ENCODE data around the gene ADISSP. TPM values are rescaled to one million over a fixed set of nuclear protein-coding genes. Genes with fewer than 3 reads are reported as not detected.

Gene ADISSP
- total and polyA plus RNA-seq, 2 of the 13 experiments (the other 11 are each of a cell fraction or from before 2014, with no cell fraction given) = 38.3 to 90.6 TPM

GRCh38 chr20:3781153-3781910 is 13.8 kb upstream of the ADISSP start, which contains the start of gene SPEF1 (continued):
- TF ChIP-seq NONO (IDR thresholded peaks at IDR 0.05) (no peak), NONO (CRISPR knock-in tag; conservative IDR thresholded peaks at IDR 0.05) (no peak), ZUFSP (CRISPR knock-in tag; IDR thresholded peaks at IDR 0.05; ENCODE audit: borderline replicate concordance) (no peak), ZGPAT (CRISPR knock-in tag; IDR thresholded peaks at IDR 0.05) (peak; percentile 73), YEATS2 (CRISPR knock-in tag; IDR thresholded peaks at IDR 0.05; ENCODE audit: borderline replicate concordance) (peak; percentile 45; the same call in 1 of the 2 replicates), MTF2 (CRISPR knock-in tag; IDR thresholded peaks at IDR 0.05; ENCODE audit: borderline replicate concordance) (no peak), MAZ (IDR thresholded peaks at IDR 0.05; ENCODE audit: borderline replicate concordance, low read depth, low read length) (no peak), MAZ (CRISPR knock-in tag; IDR thresholded peaks at IDR 0.05; ENCODE audit: low read depth) (0 out of 2 replicates have a peak, but pooled peaks have one; percentile 7), FLYWCH1 (CRISPR knock-in tag; IDR thresholded peaks at IDR 0.05) (no peak), THAP11 (CRISPR knock-in tag; IDR thresholded peaks at IDR 0.05) (peak; percentile 99), JARID2 (CRISPR knock-in tag; IDR thresholded peaks at IDR 0.05; ENCODE audit: insufficient replicate concordance) (no peak), ZNF446 (CRISPR knock-in tag; IDR thresholded peaks at IDR 0.05) (no peak), PAXIP1 (CRISPR knock-in tag; conservative IDR thresholded peaks at IDR 0.05) (no peak; the same call in 1 of the 2 replicates), SMAD9 (CRISPR knock-in tag; IDR thresholded peaks at IDR 0.05) (no peak), PRDM4 (CRISPR knock-in tag; IDR thresholded peaks at IDR 0.05; ENCODE audit: borderline replicate concordance) (no peak), ETV5 (CRISPR knock-in tag; IDR thresholded peaks at IDR 0.05; ENCODE audit: borderline replicate concordance) (no peak), MEF2D (CRISPR knock-in tag; IDR thresholded peaks at IDR 0.05) (peak; percentile 79; the same call in 1 of the 2 replicates), MIER2 (CRISPR knock-in tag; IDR thresholded peaks at IDR 0.05) (0 out of 2 replicates have a peak, but pooled peaks have one; percentile 28)

All from HepG2 (cell line).